ENCODE measurements around the gene TOMM6.

GRCh38 chr6:41757931-41758640 lies 29.4 kb upstream of the TOMM6 start:
- TF ChIP-seq CTCF (conservative IDR thresholded peaks at IDR 0.05; ENCODE audit: low read length) (no peak), EZH2phosphoT487 (IDR thresholded peaks at IDR 0.05; ENCODE audit: borderline replicate concordance, low read depth, low read length) (no peak)

All from OCI-LY7 (cell line).